Fibroblast of villous mesenchyme (primary cell): Measurements from ENCODE around the gene GOSR1. TPM values are rescaled to one million over a fixed set of nuclear protein-coding genes. Genes with fewer than 3 reads are reported as not detected.
A peak's percentile ranks its signal among the peaks of the same experiment; 100 is the strongest.
"Not testable (repeated sequence)": the region's sequence is repeated elsewhere in the genome, so short reads cannot be mapped to it uniquely, and the experiment has no call there.

Source experiments
- DNase-seq: peaks from one replicate; pipeline ENCODE4 v3.0.0-alpha.2; 2010; ENCODE audit warnings: low read depth
- H3K4me3 ChIP-seq: 2 replicates; pipeline ENCODE4 v1.5.1; 2011; ENCODE audit warnings: low read depth, mild to moderate bottlenecking, low read length
- total RNA-seq: library from RNA; depleted of rRNA; stranded (reverse); fragments of >200 nt; gene quantifications from 2 replicates; pipeline ENCODE4 v1.2.3, GENCODE V29; 2012
- TF ChIP-seq, protein P1 (sequence below): IDR thresholded peaks from 2 replicates; pipeline ENCODE4 v1.5.1; 2012; ENCODE audit warnings: low read depth, mild to moderate bottlenecking, low read length; ENCODE audit not compliant: insufficient read depth

Gene GOSR1
- total RNA-seq, 1 donor, result 35.0 TPM

DNA sequence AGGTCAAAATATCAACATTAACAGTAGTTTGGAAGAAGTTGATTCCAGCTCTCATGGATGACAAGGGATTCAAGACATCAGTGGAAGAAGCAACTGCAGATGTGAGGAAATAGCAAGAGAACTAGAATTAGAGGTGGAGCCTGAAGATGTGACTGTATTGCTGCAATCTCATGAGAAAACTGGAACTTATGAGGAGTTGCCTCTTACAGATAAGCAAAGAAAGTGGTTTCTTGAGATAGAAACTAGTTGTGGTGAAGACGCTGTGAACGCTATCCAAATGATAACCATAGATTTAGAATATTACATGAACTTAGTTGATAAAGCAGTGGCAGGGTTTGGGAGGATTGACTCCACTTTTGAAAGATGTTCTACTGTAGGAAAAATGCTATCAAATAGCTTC, 67.8 kb downstream of the GOSR1 start:
- no peak overlapping the region for H3K4me3 ChIP-seq
- TF ChIP-seq, protein P1, sequence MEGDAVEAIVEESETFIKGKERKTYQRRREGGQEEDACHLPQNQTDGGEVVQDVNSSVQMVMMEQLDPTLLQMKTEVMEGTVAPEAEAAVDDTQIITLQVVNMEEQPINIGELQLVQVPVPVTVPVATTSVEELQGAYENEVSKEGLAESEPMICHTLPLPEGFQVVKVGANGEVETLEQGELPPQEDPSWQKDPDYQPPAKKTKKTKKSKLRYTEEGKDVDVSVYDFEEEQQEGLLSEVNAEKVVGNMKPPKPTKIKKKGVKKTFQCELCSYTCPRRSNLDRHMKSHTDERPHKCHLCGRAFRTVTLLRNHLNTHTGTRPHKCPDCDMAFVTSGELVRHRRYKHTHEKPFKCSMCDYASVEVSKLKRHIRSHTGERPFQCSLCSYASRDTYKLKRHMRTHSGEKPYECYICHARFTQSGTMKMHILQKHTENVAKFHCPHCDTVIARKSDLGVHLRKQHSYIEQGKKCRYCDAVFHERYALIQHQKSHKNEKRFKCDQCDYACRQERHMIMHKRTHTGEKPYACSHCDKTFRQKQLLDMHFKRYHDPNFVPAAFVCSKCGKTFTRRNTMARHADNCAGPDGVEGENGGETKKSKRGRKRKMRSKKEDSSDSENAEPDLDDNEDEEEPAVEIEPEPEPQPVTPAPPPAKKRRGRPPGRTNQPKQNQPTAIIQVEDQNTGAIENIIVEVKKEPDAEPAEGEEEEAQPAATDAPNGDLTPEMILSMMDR, result no peak
- DNase-seq, result no peak

- TF ChIP-seq, protein P1, result no peak
- DNase-seq, result no peak
- H3K4me3 ChIP-seq, result no peak overlapping the region
These were observed 70.8 kb downstream of the GOSR1 start for GRCh38 chr17:30547778-30548573.

GRCh38 chr17:30549181-30549580, 72.0 kb downstream of the GOSR1 start:
- not testable (repeated sequence) for H3K4me3 ChIP-seq, DNase-seq

DNA sequence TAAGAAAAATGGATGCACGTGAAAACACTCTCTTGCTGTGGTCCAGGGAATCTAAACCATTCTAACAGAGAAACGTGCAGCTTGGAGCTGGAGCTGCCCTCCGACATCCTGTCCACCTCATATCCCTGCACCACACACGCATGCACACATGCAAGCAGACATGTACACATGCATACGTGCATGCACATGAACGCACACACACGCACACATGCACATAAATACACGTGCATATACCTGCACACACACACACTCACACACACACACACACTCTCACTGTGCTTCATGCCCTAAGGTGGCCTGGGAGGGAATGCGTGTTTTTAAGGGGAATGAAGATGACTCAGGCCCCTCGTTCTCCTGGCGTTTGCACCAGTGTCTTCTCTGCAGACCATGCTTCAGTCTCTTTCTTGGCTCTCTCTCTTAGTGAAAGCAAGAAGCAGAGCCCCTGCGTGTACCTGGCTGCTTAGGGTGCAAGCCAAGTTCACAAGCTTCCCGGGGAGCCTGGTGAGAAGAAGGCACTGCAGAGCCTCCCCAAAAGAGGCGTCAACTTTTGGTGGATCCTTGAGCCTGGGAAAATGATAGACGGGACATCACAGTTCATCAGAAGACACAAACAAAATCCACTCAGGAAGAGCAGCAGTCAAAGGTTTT, 72.8 kb downstream of the GOSR1 start:
- TF ChIP-seq, protein P1, result no peak
- H3K4me3 ChIP-seq, result no peak overlapping the region
- DNase-seq, result no peak

DNA sequence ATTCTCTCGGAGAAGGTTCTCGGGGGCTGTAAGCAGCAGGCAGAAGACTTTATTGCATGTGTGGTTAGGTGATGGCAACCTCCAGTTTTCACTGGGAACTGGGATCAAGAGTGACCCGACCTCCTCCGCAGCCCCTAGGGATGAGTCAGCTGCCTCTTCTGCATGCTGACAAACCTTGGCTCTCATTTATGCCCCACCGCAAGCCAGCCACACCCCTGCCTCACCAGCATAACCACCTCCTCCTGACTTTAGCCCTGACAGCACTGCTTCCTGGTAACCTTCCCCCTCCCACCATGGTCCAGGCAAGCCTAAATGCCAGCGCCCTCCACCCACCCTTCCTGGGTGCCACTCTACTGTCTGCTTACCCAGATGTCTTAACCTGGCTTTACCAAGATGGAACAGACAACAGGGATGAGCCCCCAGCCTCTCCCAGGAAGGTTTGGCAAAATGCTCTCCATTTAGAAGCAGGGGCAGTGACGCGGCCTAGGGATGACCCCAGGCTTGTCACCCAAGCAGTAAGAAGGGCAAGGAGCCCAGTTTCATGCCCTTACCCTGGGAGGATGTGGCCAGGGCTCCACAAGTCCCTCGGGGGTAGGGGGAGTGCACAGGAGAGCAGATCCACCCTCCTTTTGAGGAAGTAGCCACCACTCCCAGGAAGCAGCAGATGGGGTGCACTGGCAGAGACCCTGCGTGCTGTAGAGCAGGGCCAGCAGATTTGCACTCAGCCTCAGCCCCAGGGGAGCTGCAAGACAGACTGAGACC, 73.5 kb downstream of the GOSR1 start:
- DNase-seq, result peak; percentile 38
- TF ChIP-seq, protein P1, result no peak
- no peak overlapping the region for H3K4me3 ChIP-seq

DNA sequence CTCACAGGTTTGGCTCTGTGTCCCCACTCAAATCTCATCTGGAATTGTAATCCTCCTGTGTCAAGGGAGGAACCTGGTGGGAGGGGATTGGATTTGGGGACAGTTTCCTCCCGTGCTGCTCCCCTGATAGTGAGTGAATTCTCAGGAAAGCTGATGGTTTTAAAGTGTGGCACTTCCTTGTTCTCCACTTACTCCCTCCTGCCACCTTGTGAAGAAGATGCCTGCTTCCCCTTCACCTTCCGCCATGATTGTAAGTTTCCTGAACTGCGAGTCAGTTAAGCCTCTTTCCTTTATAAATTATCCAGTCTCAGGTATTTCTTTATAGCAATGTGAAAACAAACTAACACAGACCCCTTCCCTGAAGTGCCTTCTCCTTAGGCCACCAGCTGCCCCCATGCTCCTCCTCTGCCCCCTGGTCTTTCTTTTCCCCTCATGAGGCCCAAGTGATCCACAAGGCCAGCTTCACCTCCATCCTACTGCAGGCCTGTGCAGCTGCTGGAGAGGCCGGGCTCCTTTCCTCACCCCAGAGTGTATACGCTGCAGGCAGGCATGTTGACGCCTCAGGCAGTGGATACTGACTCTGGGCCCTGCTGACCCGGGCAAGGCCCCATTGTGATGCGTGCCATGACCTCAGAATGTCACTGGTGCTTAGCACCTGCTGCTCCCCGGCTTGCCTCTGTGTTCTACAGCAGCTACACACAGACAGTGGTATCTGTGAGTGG, 74.2 kb downstream of the GOSR1 start:
- DNase-seq, H3K4me3 ChIP-seq: not testable (repeated sequence)

DNA sequence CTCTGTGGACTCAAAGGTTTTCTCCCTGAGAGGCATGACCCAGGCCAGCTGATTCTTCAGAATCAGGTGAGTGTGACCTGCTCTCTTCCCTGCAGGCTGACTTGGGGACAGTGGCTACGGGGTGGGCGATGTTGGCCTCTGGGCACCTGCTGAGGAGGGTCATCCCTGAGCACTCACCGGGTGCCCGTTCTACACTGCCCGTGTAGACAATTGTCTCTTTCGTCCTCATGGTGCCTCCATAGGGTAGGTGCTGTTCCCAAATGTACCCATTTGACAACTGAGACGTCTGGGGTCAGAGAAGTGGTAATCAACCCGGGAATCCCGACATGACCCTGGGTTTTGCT, 74.8 kb downstream of the GOSR1 start:
- no peak for DNase-seq
- TF ChIP-seq, protein P1, result no peak
- H3K4me3 ChIP-seq, result no peak overlapping the region
